Kidney (tissue), 14 donors: ENCODE data around the gene ABCB6. TPM values are rescaled to one million over a fixed set of nuclear protein-coding genes. Genes with fewer than 3 reads are reported as not detected.

Experiments used
- DNase-seq, 5 donors: peaks; one replicate each; pipeline ENCODE4 v3.0.0-alpha.2; 2013 to 2020
- FAIRE-seq: peaks from 2 replicates; lab custom pipeline; 2012; peaks lifted over from hg19 to GRCh38; lab: Jason Lieb, UNC
- H3K27ac ChIP-seq, 2 donors: one replicate each; pipeline ENCODE4 v1.7.0; 2013; ENCODE audit warnings: low read depth in 2 of 2, low read length in 2 of 2, inconsistent platforms in 1 of 2
- H3K27me3 ChIP-seq: one replicate; pipeline ENCODE4 v1.7.1; 2013; ENCODE audit warnings: low read length, inconsistent platforms; ENCODE audit not compliant: control insufficient read depth, insufficient read depth
- H3K36me3 ChIP-seq, 3 donors: one replicate each; pipeline versions ENCODE4 v1.7.0 to v1.7.1; 2013; ENCODE audit warnings: low read length in 3 of 3, control low read depth in 1 of 3, inconsistent platforms in 1 of 3; ENCODE audit not compliant: insufficient read depth in 3 of 3, control insufficient read depth in 2 of 3
- H3K4me1 ChIP-seq, 3 donors: one replicate each; pipeline versions ENCODE4 v1.7.0 to v1.7.1; 2013; ENCODE audit warnings: low read length in 3 of 3, inconsistent platforms in 1 of 3, low read depth in 1 of 3; ENCODE audit not compliant: control insufficient read depth in 2 of 3, insufficient read depth in 2 of 3
- H3K4me3 ChIP-seq, 3 donors: one replicate each; pipeline versions ENCODE4 v1.7.0 to v1.8.1; 2013; ENCODE audit warnings: low read length in 3 of 3, control low read depth in 1 of 3, inconsistent platforms in 1 of 3
- H3K9ac ChIP-seq, 3 donors: one replicate each; pipeline versions ENCODE4 v1.7.0 to v1.7.1; 2013; ENCODE audit warnings: low read length in 3 of 3, control low read depth in 1 of 3, inconsistent platforms in 1 of 3
- H3K9me3 ChIP-seq, 3 donors: one replicate each; pipeline versions ENCODE4 v1.7.0 to v1.7.1; 2013; ENCODE audit warnings: low read length in 3 of 3, control low read depth in 1 of 3, inconsistent platforms in 1 of 3; ENCODE audit not compliant: control insufficient read depth in 2 of 3, insufficient read depth in 1 of 3
- CTCF ChIP-seq: IDR thresholded peaks from 3 replicates; pipeline ENCODE4 v1.5.1; 2012; ENCODE audit warnings: mild to moderate bottlenecking, moderate library complexity, borderline replicate concordance; ENCODE audit not compliant: insufficient read depth; ENCODE audit errors: extremely low read depth
- intact Hi-C: fragments of 100-400 bp; cut with DNase I; formaldehyde crosslinking; loops from one replicate; pipeline ENCODE4 v1.11.1; 2022
- polyA plus RNA-seq: library from polyadenylated mRNA; stranded (reverse); fragments of 350-450 nt; fragmentation: Illumina TruSeq; extraction: RNeasy Lipid Tissue Mini Kit (QIAGEN cat#74804); gene quantifications from one replicate; pipeline ENCODE4 v1.2.3, GENCODE V29; 2014; ENCODE audit warnings: low read depth, low replicate concordance; ENCODE audit not compliant: insufficient read depth
- total RNA-seq: library from RNA; stranded (reverse); fragmentation: NEBNext Ultra II Directional; extraction: Animal tissue kit (Norgen Biotek cat#: 25700); gene quantifications from one replicate; pipeline ENCODE4 v1.2.1, GENCODE V29; 2021
- donor health status: control.
- donor health status: control.
- donor health status: control.
- donor health status: control.
- donor health status: control.
- donor health status: DM: yes; HTN: yes; CAD: no.
- donor health status: Normal renal cell carcinoma (clear cell type).

ABCB6 gene
- total and polyA plus RNA-seq, 2 donors from 2014 or later, result 17.8 to 53.6 TPM

DNA sequence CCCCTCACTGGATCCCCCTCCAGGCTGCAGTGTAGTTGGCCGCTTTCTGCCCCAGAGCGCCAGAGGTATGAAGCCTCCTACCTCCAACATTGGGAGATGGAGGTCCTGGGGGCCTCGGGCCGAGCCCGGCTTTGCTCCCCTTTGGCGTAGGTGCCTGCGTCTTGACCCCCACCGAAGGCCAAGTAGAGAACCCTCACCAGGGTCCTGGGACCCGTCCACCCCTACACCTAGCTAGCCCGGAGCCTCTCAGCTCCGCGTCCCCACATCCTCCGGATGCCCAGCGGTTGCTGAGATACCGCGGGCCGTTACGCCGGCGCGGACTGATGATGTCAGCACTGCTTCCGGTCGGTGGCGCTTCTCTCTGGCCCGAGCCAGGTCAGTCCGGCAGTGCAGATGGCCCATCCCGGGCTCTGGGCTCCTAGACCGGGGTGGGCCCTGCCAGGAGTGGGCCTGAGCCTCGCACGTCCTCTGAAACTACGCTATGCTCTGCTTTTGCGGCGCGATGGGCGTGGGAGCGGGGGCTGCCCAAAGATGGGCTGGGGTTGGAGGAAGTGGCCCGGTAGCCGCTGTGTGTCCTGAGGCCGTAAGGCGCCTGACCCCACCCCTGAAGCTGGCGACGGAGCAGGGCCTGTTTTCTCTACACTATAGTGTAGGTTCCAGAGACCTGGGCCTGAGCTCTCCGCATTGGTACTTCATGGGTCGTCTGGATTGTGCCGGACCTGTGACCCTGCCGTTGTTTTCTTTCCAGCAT lies 26.6 kb upstream of the ABCB6 start, which contains the start of the genes GLB1L and STK16:
Gene GLB1L, minus strand, starts transcription at position 297 of the 751 bp plus-strand sequence. CDS start 1,871 bp downstream, outside the sequence.
Gene STK16, plus strand, starts transcription at position 332 of the 751 bp plus-strand sequence. CDS start 521 bp downstream, outside the sequence.
- Histone ChIP-seq H3K9me3 (no peaks in the 10 kb centered on the region), H3K9ac (peak within 1 kb of the TSS; percentile 65 to 98 (median 91)), H3K27ac (peak within 1 kb of the TSS; percentile 96 to 98), H3K4me1 (peaks cover 6 to 54% (median 41%) of the 10 kb centered on the region in 3 donors), H3K27me3 (no peaks in the 10 kb centered on the region), H3K4me3 (peak within 1 kb of the TSS; percentile 77 to 92 (median 82)), H3K36me3 (peaks cover 0 to 2% (median 1%) of the 10 kb centered on the region in 3 donors)
- no peak for TF ChIP-seq CTCF
- FAIRE-seq (no peak), DNase-seq (peak; percentile 95 to 98 (median 97))
- intact Hi-C loops, result no loop called here

DNA sequence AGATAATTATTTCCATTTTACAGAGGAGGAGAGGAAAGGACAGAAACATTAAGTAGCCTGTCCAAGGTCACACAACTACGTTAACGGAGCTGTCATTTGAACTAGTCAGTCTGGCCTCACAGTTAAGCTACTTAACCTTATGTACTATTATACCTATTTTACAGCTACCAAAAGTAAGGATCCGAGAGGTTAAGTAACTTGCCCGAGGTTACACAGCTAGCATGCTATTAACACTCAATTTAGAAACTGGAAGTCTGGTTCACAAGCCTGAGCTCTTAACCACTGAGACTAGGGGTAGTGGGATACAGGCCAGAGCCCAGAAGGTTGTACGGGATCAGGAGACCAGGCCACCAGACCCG lies 26.0 kb upstream of the ABCB6 start:
- Histone ChIP-seq H3K4me1 (peaks cover 6 to 48% (median 36%) of the 10 kb centered on the region in 3 donors), H3K27ac (peak overlapping the region; percentile 96 to 98), H3K9me3 (no peaks in the 10 kb centered on the region), H3K4me3 (peak overlapping the region; percentile 77 to 92 (median 82)), H3K36me3 (peaks cover 0 to 5% (median 2%) of the 10 kb centered on the region in 3 donors), H3K27me3 (no peaks in the 10 kb centered on the region), H3K9ac (peak overlapping the region; percentile 65 to 98 (median 91))
- no peak for DNase-seq
- intact Hi-C loops, result no loop called here
- TF ChIP-seq CTCF, result no peak
- FAIRE-seq, result no peak

GRCh38 chr2:219243291-219243761 lies 24.6 kb upstream of the ABCB6 start:
- no peak for TF ChIP-seq CTCF
- peaks cover 0 to 14% (median 2%) of the 10 kb centered on the region in 3 donors for H3K36me3 ChIP-seq
- intact Hi-C loops, result no loop called here
- peak in 3 of 5 donors; percentile 31 to 64 (median 38) for DNase-seq
- no peaks in the 10 kb centered on the region for H3K27me3 ChIP-seq
- no peak overlapping the region for H3K9ac ChIP-seq
- no peaks in the 10 kb centered on the region for H3K9me3 ChIP-seq
- H3K4me1 ChIP-seq, result peaks cover 3 to 36% (median 24%) of the 10 kb centered on the region in 3 donors
- H3K4me3 ChIP-seq, result peak overlapping the region; percentile 18 to 48 (median 37)
- no peak for FAIRE-seq
- peak overlapping the region; percentile 13 to 38 for H3K27ac ChIP-seq
